HEK293 (cell line): ENCODE results near the gene INSYN2A.

Experiments
- CTCF ChIA-PET: fragments of 350-600 bp; formaldehyde crosslinking; extraction: SDS; loops from one replicate; lab custom pipeline; 2021; ENCODE audit warnings: antibody characterized with exemption; lab: Yijun Ruan, JAX
- POLR2A ChIA-PET: fragments of 300-600 bp; formaldehyde crosslinking; extraction: SDS; loops from one replicate; lab custom pipeline; 2020; ENCODE audit warnings: antibody characterized with exemption, inconsistent platforms; lab: Yijun Ruan, JAX
- H3K27ac ChIP-seq: fragments of 200-500 bp; sonication (Bioruptor generic); 2 replicates; pipeline ENCODE4 v1.5.1; 2014; ENCODE audit warnings: low read depth, low read length, control low read depth, inconsistent platforms; ENCODE audit errors: extremely low read depth
- H3K36me3 ChIP-seq, 2 experiments: fragments of 200-500 bp in 1 of 2; sonication (Bioruptor generic) in 1 of 2; 1 replicate in 1 of 2; 2 replicates in 1 of 2; pipeline ENCODE4 v1.5.1; 2014 to 2017; ENCODE audit warnings: inconsistent platforms in 2 of 2, low read length in 2 of 2; ENCODE audit not compliant: control insufficient read depth in 2 of 2, insufficient read depth in 1 of 2
- H3K4me1 ChIP-seq: fragments of 200-500 bp; sonication (Bioruptor generic); 2 replicates; pipeline ENCODE4 v1.5.1; 2014; ENCODE audit warnings: mild to moderate bottlenecking, low read length, inconsistent platforms; ENCODE audit not compliant: control insufficient read depth, insufficient read depth
- H3K4me3 ChIP-seq: 2 replicates; pipeline ENCODE4 v1.5.1; 2011; ENCODE audit warnings: low read depth, mild to moderate bottlenecking, control low read depth, low read length, moderate library complexity
- H3K9me3 ChIP-seq: fragments of 200-500 bp; sonication (Bioruptor generic); 2 replicates; pipeline ENCODE4 v1.5.1; 2014; ENCODE audit warnings: low read depth, low read length, inconsistent platforms; ENCODE audit not compliant: control insufficient read depth, insufficient read depth
- BCL11A ChIP-seq: fragments of 450-650 bp; formaldehyde crosslinking; IDR thresholded peaks from 2 replicates; pipeline ENCODE4 v1.5.1; 2016; ENCODE audit warnings: low read depth, missing biosample characterization, missing genetic modification characterization
- KLF10 ChIP-seq: fragments of 450-650 bp; IDR thresholded peaks from 2 replicates; pipeline ENCODE4 v1.5.1; 2018; ENCODE audit warnings: missing biosample characterization, mild to moderate bottlenecking, missing genetic modification characterization
- KLF9 ChIP-seq: fragments of 450-650 bp; formaldehyde crosslinking; IDR thresholded peaks from 2 replicates; pipeline ENCODE4 v1.5.1; 2016; ENCODE audit warnings: missing biosample characterization, missing genetic modification characterization, low read depth
- MEIS1 ChIP-seq: sonication (generic); formaldehyde crosslinking; IDR thresholded peaks from 2 replicates; pipeline ENCODE4 v1.8.1; 2022; ENCODE audit warnings: missing genetic modification reagents, mild to moderate bottlenecking, borderline replicate concordance
- YY1 ChIP-seq: fragments of 450-650 bp; formaldehyde crosslinking; IDR thresholded peaks from 2 replicates; pipeline ENCODE4 v1.5.1; 2018; ENCODE audit warnings: missing biosample characterization, missing genetic modification characterization
- YY2 ChIP-seq: fragments of 450-650 bp; formaldehyde crosslinking; IDR thresholded peaks from 2 replicates; pipeline ENCODE4 v1.5.1; 2016; ENCODE audit warnings: missing biosample characterization, missing genetic modification characterization
- ZBTB17 ChIP-seq: fragments of 450-650 bp; formaldehyde crosslinking; IDR thresholded peaks from 2 replicates; pipeline ENCODE4 v1.5.1; 2016; ENCODE audit warnings: missing biosample characterization, missing genetic modification characterization
- ZNF133 ChIP-seq: fragments of 450-650 bp; formaldehyde crosslinking; IDR thresholded peaks from 2 replicates; pipeline ENCODE4 v1.5.1; 2016; ENCODE audit warnings: missing biosample characterization, missing genetic modification characterization
- ZNF16 ChIP-seq: fragments of 450-650 bp; formaldehyde crosslinking; IDR thresholded peaks from 2 replicates; pipeline ENCODE4 v1.5.1; 2016; ENCODE audit warnings: low read depth, missing biosample characterization, missing genetic modification characterization
- ZNF354C ChIP-seq: fragments of 450-650 bp; formaldehyde crosslinking; IDR thresholded peaks from 2 replicates; pipeline ENCODE4 v1.5.1; 2016; ENCODE audit warnings: missing biosample characterization, missing genetic modification characterization, low read depth, borderline replicate concordance
- ZNF48 ChIP-seq: fragments of 450-650 bp; formaldehyde crosslinking; IDR thresholded peaks from 2 replicates; pipeline ENCODE4 v1.5.1; 2016; ENCODE audit warnings: missing biosample characterization, missing genetic modification characterization
- ZNF530 ChIP-seq: fragments of 450-650 bp; formaldehyde crosslinking; IDR thresholded peaks from 2 replicates; pipeline ENCODE4 v1.5.1; 2016; ENCODE audit warnings: low read depth, missing biosample characterization, missing genetic modification characterization
- ZNF585B ChIP-seq: fragments of 450-650 bp; formaldehyde crosslinking; IDR thresholded peaks from 2 replicates; pipeline ENCODE4 v1.5.1; 2016; ENCODE audit warnings: missing biosample characterization, missing genetic modification characterization
- ZSCAN30 ChIP-seq: fragments of 450-650 bp; IDR thresholded peaks from 2 replicates; pipeline ENCODE4 v1.5.1; 2018; ENCODE audit warnings: missing biosample characterization, mild to moderate bottlenecking, missing genetic modification characterization, moderate library complexity
- ZXDB ChIP-seq: fragments of 450-650 bp; formaldehyde crosslinking; IDR thresholded peaks from 2 replicates; pipeline ENCODE4 v1.5.1; 2016; ENCODE audit warnings: missing biosample characterization, missing genetic modification characterization
- TF ChIP-seq, protein P1 (sequence below): fragments of 450-650 bp; formaldehyde crosslinking; IDR thresholded peaks from 2 replicates; pipeline ENCODE4 v1.5.1; 2016; ENCODE audit warnings: missing biosample characterization, missing genetic modification characterization
- TF ChIP-seq, protein P2 (sequence below): fragments of 450-650 bp; formaldehyde crosslinking; IDR thresholded peaks from 2 replicates; pipeline ENCODE4; 2016; ENCODE audit warnings: missing biosample characterization, missing genetic modification characterization
- TF ChIP-seq, protein P3 (sequence below): fragments of 450-650 bp; formaldehyde crosslinking; IDR thresholded peaks from 2 replicates; pipeline ENCODE4 v1.5.1; 2016; ENCODE audit warnings: missing biosample characterization, missing genetic modification characterization
- TF ChIP-seq, protein P4 (sequence below): fragments of 450-650 bp; formaldehyde crosslinking; IDR thresholded peaks from 2 replicates; pipeline ENCODE4 v1.5.1; 2016; ENCODE audit warnings: missing biosample characterization, missing genetic modification characterization
- TF ChIP-seq, protein P5 (sequence below): fragments of 450-650 bp; IDR thresholded peaks from 2 replicates; pipeline ENCODE4 v1.5.1; 2018; ENCODE audit warnings: missing biosample characterization, mild to moderate bottlenecking, missing genetic modification characterization

Gene INSYN2A

DNA sequence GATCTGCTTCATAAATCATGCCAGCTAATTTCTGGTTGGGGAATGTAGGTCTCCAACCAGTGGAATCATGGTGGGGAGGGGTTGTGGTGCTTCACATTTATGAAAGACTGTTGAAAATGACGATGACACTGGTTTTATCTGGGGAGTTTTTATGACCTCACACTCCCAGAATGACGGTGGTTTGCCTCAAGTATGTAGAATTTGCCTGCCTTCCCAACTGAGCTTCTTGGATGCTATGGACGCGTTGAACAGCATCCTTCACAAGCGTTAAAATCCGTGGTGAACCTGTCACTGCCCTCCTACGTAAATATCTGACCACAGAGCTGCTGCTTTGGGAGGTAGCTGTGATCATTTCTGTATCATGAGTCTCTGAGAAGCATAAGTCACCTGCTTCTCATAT lies 3.3 kb downstream of the INSYN2A start:
- H3K4me1 ChIP-seq: 0 out of 2 replicates have a peak, but pooled peaks cover 3% of the 10 kb centered on the region
- no peak for TF ChIP-seq ZBTB17 (tag by site-specific recombination)
- TF ChIP-seq YY2 (tag by site-specific recombination): no peak
- no peak for TF ChIP-seq ZNF133 (tag by site-specific recombination)
- TF ChIP-seq BCL11A (tag by site-specific recombination): no peak
- TF ChIP-seq, all 188 proteins: peak for 0
- CTCF ChIA-PET: interaction anchor here (0.5 kb wide), 1 partner anchor 229 kb away, joined by 3 read pairs; no protein-coding TSS in a partner anchor
- Histone ChIP-seq H3K9me3 (no peaks in the 10 kb centered on the region), H3K27ac (no peak overlapping the region), H3K4me3 (no peak overlapping the region), H3K36me3 (no peaks in the 10 kb centered on the region)
- POLR2A ChIA-PET: no interaction called here

DNA sequence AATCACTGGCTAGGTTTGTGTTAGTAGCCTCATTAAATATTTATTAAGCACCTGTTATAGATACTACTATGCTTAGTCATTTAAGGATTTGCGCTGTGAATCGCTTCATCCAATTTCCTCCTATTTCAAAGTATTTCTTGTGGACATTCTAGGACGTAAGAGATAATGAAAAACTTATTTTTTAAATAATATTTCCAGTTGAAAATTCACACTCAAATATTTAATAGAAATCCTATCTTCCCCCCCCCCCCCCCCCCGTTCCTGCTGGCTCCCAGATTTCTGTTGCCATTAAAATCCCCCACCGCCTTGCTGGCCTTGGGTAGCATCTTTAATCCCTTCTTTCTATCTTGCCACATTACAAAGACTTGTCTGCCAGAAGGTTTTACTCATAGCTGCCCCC lies 6.0 kb downstream of the INSYN2A start:
- ChIA-PET CTCF (no interaction called here), POLR2A (no interaction called here)
- H3K9me3 ChIP-seq: no peaks in the 10 kb centered on the region
- TF ChIP-seq, protein P1, sequence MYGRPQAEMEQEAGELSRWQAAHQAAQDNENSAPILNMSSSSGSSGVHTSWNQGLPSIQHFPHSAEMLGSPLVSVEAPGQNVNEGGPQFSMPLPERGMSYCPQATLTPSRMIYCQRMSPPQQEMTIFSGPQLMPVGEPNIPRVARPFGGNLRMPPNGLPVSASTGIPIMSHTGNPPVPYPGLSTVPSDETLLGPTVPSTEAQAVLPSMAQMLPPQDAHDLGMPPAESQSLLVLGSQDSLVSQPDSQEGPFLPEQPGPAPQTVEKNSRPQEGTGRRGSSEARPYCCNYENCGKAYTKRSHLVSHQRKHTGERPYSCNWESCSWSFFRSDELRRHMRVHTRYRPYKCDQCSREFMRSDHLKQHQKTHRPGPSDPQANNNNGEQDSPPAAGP (tag by site-specific recombination): no peak
- TF ChIP-seq ZXDB (tag by site-specific recombination): no peak
- TF ChIP-seq, protein P2, sequence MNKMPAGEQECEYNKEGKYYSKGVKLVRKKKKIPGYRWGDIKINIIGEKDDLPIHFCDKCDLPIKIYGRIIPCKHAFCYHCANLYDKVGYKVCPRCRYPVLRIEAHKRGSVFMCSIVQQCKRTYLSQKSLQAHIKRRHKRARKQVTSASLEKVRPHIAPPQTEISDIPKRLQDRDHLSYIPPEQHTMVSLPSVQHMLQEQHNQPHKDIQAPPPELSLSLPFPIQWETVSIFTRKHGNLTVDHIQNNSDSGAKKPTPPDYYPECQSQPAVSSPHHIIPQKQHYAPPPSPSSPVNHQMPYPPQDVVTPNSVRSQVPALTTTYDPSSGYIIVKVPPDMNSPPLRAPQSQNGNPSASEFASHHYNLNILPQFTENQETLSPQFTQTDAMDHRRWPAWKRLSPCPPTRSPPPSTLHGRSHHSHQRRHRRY (tag by site-specific recombination): no peak
- H3K4me3 ChIP-seq: no peak overlapping the region
- H3K4me1 ChIP-seq: no peaks in the 10 kb centered on the region
- no peaks in the 10 kb centered on the region for H3K36me3 ChIP-seq
- H3K27ac ChIP-seq: no peak overlapping the region

DNA sequence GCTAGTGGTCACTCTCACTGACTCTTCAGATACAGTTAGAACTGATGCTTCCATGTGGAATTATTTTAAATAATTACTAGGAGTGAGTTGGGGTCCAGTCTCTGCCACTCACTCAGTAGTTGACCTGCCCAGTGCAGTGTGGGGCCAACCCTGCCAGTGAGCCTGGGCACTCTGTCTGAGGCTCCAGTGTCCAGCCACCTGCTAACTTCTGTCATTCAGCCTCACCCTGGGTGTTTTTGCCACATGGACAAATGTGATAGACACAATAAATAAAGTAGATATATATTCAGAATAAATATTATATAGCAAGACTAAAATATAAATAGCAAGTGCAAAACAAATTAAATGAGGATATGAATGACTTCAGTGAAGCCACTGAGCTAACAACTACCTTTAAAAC lies 7.2 kb downstream of the INSYN2A start:
- H3K4me3 ChIP-seq: no peak overlapping the region
- no peaks in the 10 kb centered on the region for H3K4me1 ChIP-seq
- CTCF ChIA-PET: no interaction called here
- no peaks in the 10 kb centered on the region for H3K36me3 ChIP-seq
- H3K9me3 ChIP-seq: no peaks in the 10 kb centered on the region
- H3K27ac ChIP-seq: no peak overlapping the region
- POLR2A ChIA-PET: no interaction called here
- TF ChIP-seq, protein P3, sequence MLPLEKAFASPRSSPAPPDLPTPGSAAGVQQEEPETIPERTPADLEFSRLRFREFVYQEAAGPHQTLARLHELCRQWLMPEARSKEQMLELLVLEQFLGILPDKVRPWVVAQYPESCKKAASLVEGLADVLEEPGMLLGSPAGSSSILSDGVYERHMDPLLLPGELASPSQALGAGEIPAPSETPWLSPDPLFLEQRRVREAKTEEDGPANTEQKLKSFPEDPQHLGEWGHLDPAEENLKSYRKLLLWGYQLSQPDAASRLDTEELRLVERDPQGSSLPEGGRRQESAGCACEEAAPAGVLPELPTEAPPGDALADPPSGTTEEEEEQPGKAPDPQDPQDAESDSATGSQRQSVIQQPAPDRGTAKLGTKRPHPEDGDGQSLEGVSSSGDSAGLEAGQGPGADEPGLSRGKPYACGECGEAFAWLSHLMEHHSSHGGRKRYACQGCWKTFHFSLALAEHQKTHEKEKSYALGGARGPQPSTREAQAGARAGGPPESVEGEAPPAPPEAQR (tag by site-specific recombination): no peak
- TF ChIP-seq ZNF354C (tag by site-specific recombination) (no peak), ZSCAN30 (tag by site-specific recombination) (no peak), ZNF16 (no peak), KLF10 (tag by site-specific recombination) (no peak), ZNF530 (tag by site-specific recombination) (no peak), KLF9 (tag by site-specific recombination) (no peak), ZNF585B (no peak), YY1 (tag by site-specific recombination) (no peak), ZNF48 (tag by site-specific recombination) (no peak), MEIS1 (no peak)
- TF ChIP-seq, protein P4, sequence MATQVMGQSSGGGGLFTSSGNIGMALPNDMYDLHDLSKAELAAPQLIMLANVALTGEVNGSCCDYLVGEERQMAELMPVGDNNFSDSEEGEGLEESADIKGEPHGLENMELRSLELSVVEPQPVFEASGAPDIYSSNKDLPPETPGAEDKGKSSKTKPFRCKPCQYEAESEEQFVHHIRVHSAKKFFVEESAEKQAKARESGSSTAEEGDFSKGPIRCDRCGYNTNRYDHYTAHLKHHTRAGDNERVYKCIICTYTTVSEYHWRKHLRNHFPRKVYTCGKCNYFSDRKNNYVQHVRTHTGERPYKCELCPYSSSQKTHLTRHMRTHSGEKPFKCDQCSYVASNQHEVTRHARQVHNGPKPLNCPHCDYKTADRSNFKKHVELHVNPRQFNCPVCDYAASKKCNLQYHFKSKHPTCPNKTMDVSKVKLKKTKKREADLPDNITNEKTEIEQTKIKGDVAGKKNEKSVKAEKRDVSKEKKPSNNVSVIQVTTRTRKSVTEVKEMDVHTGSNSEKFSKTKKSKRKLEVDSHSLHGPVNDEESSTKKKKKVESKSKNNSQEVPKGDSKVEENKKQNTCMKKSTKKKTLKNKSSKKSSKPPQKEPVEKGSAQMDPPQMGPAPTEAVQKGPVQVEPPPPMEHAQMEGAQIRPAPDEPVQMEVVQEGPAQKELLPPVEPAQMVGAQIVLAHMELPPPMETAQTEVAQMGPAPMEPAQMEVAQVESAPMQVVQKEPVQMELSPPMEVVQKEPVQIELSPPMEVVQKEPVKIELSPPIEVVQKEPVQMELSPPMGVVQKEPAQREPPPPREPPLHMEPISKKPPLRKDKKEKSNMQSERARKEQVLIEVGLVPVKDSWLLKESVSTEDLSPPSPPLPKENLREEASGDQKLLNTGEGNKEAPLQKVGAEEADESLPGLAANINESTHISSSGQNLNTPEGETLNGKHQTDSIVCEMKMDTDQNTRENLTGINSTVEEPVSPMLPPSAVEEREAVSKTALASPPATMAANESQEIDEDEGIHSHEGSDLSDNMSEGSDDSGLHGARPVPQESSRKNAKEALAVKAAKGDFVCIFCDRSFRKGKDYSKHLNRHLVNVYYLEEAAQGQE (tag by site-specific recombination): no peak
- TF ChIP-seq, protein P5, sequence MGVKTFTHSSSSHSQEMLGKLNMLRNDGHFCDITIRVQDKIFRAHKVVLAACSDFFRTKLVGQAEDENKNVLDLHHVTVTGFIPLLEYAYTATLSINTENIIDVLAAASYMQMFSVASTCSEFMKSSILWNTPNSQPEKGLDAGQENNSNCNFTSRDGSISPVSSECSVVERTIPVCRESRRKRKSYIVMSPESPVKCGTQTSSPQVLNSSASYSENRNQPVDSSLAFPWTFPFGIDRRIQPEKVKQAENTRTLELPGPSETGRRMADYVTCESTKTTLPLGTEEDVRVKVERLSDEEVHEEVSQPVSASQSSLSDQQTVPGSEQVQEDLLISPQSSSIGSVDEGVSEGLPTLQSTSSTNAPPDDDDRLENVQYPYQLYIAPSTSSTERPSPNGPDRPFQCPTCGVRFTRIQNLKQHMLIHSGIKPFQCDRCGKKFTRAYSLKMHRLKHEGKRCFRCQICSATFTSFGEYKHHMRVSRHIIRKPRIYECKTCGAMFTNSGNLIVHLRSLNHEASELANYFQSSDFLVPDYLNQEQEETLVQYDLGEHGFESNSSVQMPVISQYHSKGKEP (tag by site-specific recombination): no peak
